SK-N-MC (cell line): ENCODE measurements around the gene ALOXE3.

ENCODE experiments used
- DNase-seq: peaks from one replicate; pipeline ENCODE4 v3.0.0-alpha.2; 2011; ENCODE audit warnings: low read depth, low spot score
- H3K27ac ChIP-seq: fragments of 200-600 bp; sonication (generic); 2 replicates; pipeline ENCODE4 v1.5.1; 2016; ENCODE audit warnings: mixed run types
- H3K36me3 ChIP-seq: fragments of 200-600 bp; sonication (generic); 2 replicates; pipeline ENCODE4 v1.6.1; 2017; ENCODE audit warnings: antibody characterized with exemption, low read length, mixed read lengths; ENCODE audit not compliant: insufficient read depth
- H3K4me3 ChIP-seq: fragments of 200-600 bp; sonication (generic); 2 replicates; pipeline ENCODE4 v1.5.1; 2016
- H3K9ac ChIP-seq: fragments of 200-600 bp; sonication (generic); 2 replicates; pipeline ENCODE4 v1.8.0; 2017; ENCODE audit warnings: mixed run types, mixed read lengths; ENCODE audit not compliant: insufficient read length
- H3K9me3 ChIP-seq: fragments of 200-600 bp; sonication (generic); 2 replicates; pipeline ENCODE4 v1.6.1; 2017; ENCODE audit warnings: low read depth, mild to moderate bottlenecking, antibody characterized with exemption, low read length, moderate library complexity, mixed read lengths
- EZH2 ChIP-seq: fragments of 200-600 bp; sonication (generic); IDR thresholded peaks from one replicate; pipeline ENCODE4 v1.6.1; 2017; ENCODE audit warnings: antibody characterized with exemption
- FOXP2 ChIP-seq: optimal IDR thresholded peaks from 2 replicates; pipeline ENCODE3; 2011; ENCODE audit warnings: mild to moderate bottlenecking, moderate library complexity; ENCODE audit not compliant: insufficient read depth; ENCODE audit errors: extremely low read length, control extremely low read depth
- POLR2AphosphoS5 ChIP-seq: IDR thresholded peaks from 2 replicates; pipeline ENCODE4 v1.6.1; 2012; ENCODE audit warnings: mild to moderate bottlenecking, low read depth, low read length, borderline replicate concordance

The ALOXE3 gene

GRCh38 chr17:8140065-8141029, 22.0 kb upstream of the ALOXE3 start:
- no peak for DNase-seq
- Histone ChIP-seq H3K4me3 (no peak overlapping the region), H3K27ac (no peak overlapping the region), H3K9me3 (no peaks in the 10 kb centered on the region), H3K36me3 (peaks cover 4% of the 10 kb centered on the region; the same call in 1 of the 2 replicates), H3K9ac (no peak overlapping the region)
- no peak for TF ChIP-seq EZH2
- no peak for TF ChIP-seq POLR2AphosphoS5
- TF ChIP-seq FOXP2: no peak

- peaks cover 4% of the 10 kb centered on the region; the same call in 1 of the 2 replicates for H3K36me3 ChIP-seq
- no peaks in the 10 kb centered on the region for H3K9me3 ChIP-seq
- peak; percentile 92 for DNase-seq
- H3K9ac ChIP-seq: peak overlapping the region; percentile 82
- TF ChIP-seq EZH2 (no peak), POLR2AphosphoS5 (peak; percentile 51), FOXP2 (no peak)
- peak overlapping the region; percentile 90 for H3K4me3 ChIP-seq
- H3K27ac ChIP-seq: peak overlapping the region; percentile 93
These were observed 20.5 kb upstream of the ALOXE3 start for GRCh38 chr17:8138672-8139371.

- no peaks in the 10 kb centered on the region for H3K9me3 ChIP-seq
- H3K36me3 ChIP-seq: peaks cover 4% of the 10 kb centered on the region; the same call in 1 of the 2 replicates
- no peak for DNase-seq
- H3K9ac ChIP-seq: peak overlapping the region; percentile 81
- H3K27ac ChIP-seq: no peak overlapping the region; the same call in 1 of the 2 replicates
- TF ChIP-seq POLR2AphosphoS5: no peak
- TF ChIP-seq EZH2: no peak
- no peak for TF ChIP-seq FOXP2
- peak overlapping the region; percentile 90 for H3K4me3 ChIP-seq
These were observed 20.0 kb upstream of the ALOXE3 start for GRCh38 chr17:8138374-8138671.

GRCh38 chr17:8137645-8138373, 19.5 kb upstream of the ALOXE3 start:
- Histone ChIP-seq H3K4me3 (peak overlapping the region; percentile 90), H3K27ac (no peak overlapping the region; the same call in 1 of the 2 replicates), H3K9me3 (no peaks in the 10 kb centered on the region), H3K36me3 (peaks cover 4% of the 10 kb centered on the region; the same call in 1 of the 2 replicates), H3K9ac (peak overlapping the region; percentile 81)
- TF ChIP-seq EZH2: no peak
- TF ChIP-seq FOXP2: no peak
- TF ChIP-seq POLR2AphosphoS5: no peak
- no peak for DNase-seq

- DNase-seq: no peak
- H3K9ac ChIP-seq: no peak overlapping the region
- no peaks in the 10 kb centered on the region for H3K36me3 ChIP-seq
- TF ChIP-seq EZH2: no peak
- no peak for TF ChIP-seq POLR2AphosphoS5
- no peak for TF ChIP-seq FOXP2
- H3K9me3 ChIP-seq: no peaks in the 10 kb centered on the region
- no peak overlapping the region for H3K4me3 ChIP-seq
- H3K27ac ChIP-seq: no peak overlapping the region
These were observed 15.6 kb upstream of the ALOXE3 start for GRCh38 chr17:8133941-8134340.

- H3K36me3 ChIP-seq: no peaks in the 10 kb centered on the region
- H3K27ac ChIP-seq: no peak overlapping the region
- DNase-seq: no peak
- no peak overlapping the region for H3K4me3 ChIP-seq
- TF ChIP-seq POLR2AphosphoS5 (no peak), FOXP2 (no peak), EZH2 (no peak)
- H3K9me3 ChIP-seq: no peaks in the 10 kb centered on the region
- H3K9ac ChIP-seq: no peak overlapping the region
These were observed 15.1 kb upstream of the ALOXE3 start for GRCh38 chr17:8133399-8133798.

- Histone ChIP-seq H3K36me3 (no peaks in the 10 kb centered on the region), H3K4me3 (no peak overlapping the region), H3K27ac (no peak overlapping the region), H3K9me3 (no peaks in the 10 kb centered on the region), H3K9ac (no peak overlapping the region)
- TF ChIP-seq POLR2AphosphoS5 (no peak), FOXP2 (no peak), EZH2 (no peak)
- DNase-seq: no peak
These were observed 13.6 kb upstream of the ALOXE3 start for GRCh38 chr17:8131844-8132441.

- no peaks in the 10 kb centered on the region for H3K9me3 ChIP-seq
- TF ChIP-seq POLR2AphosphoS5 (no peak), FOXP2 (no peak), EZH2 (no peak)
- no peaks in the 10 kb centered on the region for H3K36me3 ChIP-seq
- no peak for DNase-seq
- H3K4me3 ChIP-seq: no peak overlapping the region
- H3K27ac ChIP-seq: no peak overlapping the region
- no peak overlapping the region for H3K9ac ChIP-seq
These were observed 9.9 kb upstream of the ALOXE3 start for GRCh38 chr17:8128125-8128784.
